ENCODE results near the gene TACR3. TPM values are rescaled to one million over a fixed set of nuclear protein-coding genes. Genes with fewer than 3 reads are reported as not detected.
"Not testable (repeated sequence)": the region's sequence is repeated elsewhere in the genome, so short reads cannot be mapped to it uniquely, and the experiment has no call there.

TACR3 gene, protein sequence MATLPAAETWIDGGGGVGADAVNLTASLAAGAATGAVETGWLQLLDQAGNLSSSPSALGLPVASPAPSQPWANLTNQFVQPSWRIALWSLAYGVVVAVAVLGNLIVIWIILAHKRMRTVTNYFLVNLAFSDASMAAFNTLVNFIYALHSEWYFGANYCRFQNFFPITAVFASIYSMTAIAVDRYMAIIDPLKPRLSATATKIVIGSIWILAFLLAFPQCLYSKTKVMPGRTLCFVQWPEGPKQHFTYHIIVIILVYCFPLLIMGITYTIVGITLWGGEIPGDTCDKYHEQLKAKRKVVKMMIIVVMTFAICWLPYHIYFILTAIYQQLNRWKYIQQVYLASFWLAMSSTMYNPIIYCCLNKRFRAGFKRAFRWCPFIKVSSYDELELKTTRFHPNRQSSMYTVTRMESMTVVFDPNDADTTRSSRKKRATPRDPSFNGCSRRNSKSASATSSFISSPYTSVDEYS
- polyA plus RNA-seq (ENCODE audit: insufficient read length in 3 of 3), result 1 to 10 TPM; 2.1 to 2.3 (median 2.2) TPM

GRCh38 chr4:103719830-103720207 lies at the start of gene TACR3:
Gene TACR3, minus strand, starts transcription at chr4:103719985. Its CDS starts 310 bp downstream, at chr4:103719675.
- DNase-seq (ENCODE audit: low read depth in 3 of 3, low spot score in 2 of 3), result peak; percentile 25 to 50 (median 49)

GRCh38 chr4:103757631-103758030 lies 37.8 kb upstream of the TACR3 start:
- no peak for DNase-seq (ENCODE audit: low read depth in 3 of 3, low spot score in 2 of 3)

DNA sequence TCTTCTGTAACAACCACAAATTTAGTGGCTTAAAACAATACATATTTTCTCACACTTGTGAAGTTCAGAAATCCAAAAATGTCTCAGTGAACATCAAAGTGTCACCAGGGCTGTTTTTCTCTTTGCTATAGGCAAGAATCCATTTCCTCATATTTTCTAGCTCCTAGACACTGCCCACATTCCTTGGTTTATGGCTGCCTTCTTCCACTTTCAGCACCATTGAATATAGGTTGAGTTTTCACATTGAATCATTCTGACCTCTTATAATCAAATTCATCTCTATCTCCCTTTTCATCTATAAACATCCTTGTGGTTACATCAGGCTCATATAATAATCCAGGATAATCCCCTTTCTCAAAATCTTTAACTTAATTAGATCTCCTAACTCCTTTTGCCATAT lies 37.0 kb upstream of the TACR3 start:
- no peak for DNase-seq (ENCODE audit: low read depth in 3 of 3, low spot score in 2 of 3)

GRCh38 chr4:103754844-103755243 lies 35.1 kb upstream of the TACR3 start:
- DNase-seq (ENCODE audit: low read depth in 3 of 3, low spot score in 2 of 3), result no peak

DNA sequence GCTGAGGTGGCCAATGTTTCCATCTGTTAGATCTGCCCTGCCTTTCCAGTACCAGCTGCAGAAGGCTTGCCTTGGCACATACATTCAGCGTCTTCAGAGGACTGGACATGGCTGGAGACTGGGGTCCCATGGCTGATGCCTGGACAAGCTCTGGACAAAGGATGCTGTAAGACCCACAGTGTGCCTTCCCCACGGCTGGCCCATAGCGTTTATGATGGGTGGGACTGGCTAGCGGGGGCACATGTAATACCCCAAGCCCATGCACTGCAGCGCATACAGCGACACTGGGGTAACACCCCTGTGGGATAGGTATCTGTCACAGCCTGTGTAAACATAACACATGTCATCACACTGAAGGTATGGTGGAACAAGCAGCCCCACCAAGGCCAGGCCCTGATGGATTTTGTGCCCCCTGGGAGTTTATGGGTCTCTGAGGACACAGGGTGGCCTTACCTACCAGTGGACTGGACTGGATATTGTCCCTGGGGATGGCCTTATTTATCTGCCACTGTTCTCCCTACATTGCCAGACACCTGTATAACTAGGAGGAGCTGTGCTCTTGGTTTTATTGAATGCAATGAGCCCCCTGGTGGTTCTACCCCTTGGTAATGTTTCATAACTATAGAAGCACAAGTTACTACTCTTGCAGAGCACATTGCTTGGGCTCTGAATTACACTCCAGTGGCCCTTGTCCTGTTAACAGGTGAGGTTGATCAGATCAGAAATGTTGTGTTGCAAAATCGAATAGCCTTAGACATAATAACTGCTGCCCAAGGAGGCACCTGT lies 34.3 kb upstream of the TACR3 start:
- no peak for DNase-seq (ENCODE audit: low read depth in 3 of 3, low spot score in 2 of 3)

- not testable (repeated sequence) for DNase-seq (ENCODE audit: low read depth in 3 of 3, low spot score in 2 of 3)
Measured at GRCh38 chr4:103723150-103723549, 3.4 kb upstream of the TACR3 start.

- DNase-seq (ENCODE audit: low read depth in 3 of 3, low spot score in 2 of 3), result no peak
Measured at GRCh38 chr4:103721251-103721650, 1.5 kb upstream of the TACR3 start.

- DNase-seq (ENCODE audit: low read depth in 3 of 3, low spot score in 2 of 3), result peak in 1 of 3 donors; percentile 0
Measured at GRCh38 chr4:103720661-103721060, 876 bp upstream of the TACR3 start.

DNA sequence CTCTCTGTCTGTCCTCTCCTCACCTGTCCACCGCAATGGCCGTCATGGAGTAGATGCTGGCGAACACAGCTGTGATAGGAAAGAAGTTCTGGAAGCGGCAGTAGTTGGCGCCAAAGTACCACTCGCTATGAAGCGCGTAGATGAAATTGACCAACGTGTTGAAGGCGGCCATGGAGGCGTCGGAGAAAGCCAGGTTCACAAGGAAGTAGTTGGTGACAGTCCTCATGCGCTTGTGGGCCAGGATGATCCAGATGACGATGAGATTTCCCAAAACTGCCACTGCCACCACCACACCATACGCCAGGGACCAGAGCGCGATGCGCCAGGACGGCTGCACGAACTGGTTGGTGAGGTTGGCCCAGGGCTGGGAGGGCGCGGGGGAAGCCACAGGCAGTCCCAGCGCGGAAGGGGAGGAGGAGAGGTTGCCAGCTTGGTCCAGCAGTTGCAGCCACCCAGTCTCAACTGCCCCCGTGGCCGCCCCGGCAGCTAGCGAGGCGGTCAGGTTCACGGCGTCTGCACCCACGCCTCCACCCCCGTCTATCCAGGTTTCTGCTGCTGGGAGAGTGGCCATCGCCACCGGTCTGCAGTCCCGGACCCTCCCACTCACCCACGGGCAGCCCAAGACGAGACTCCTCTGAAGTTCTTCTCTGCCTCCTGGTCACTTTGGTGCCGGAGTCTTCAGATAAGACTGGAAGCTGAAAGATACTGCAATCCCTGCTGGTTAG lies 518 bp downstream of the TACR3 start:
- DNase-seq (ENCODE audit: low read depth in 3 of 3, low spot score in 2 of 3), result peak in 2 of 3 donors; percentile 13 to 20

DNA sequence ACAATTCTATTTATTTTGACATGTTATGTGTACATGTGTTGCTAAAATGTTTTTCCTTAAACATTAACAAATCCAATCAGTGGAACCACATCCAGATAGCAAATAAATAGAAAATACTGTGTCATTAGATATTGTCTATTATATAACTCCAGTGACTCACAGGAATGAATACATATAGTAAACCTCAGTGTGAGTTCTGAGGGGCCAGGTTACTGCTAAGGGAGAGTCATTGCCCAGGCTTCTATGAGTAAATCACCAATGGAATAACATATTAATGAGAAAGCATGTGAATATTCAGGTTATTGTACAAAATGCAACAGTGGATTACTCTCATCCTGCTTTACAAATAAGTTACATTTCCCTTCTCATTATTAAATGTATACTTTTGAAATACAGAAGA lies 27.2 kb downstream of the TACR3 start:
- no peak for DNase-seq (ENCODE audit: low read depth in 3 of 3, low spot score in 2 of 3)

- DNase-seq (ENCODE audit: low read depth in 3 of 3, low spot score in 2 of 3), result no peak
Measured at GRCh38 chr4:103673983-103674382, 45.8 kb downstream of the TACR3 start.

- DNase-seq (ENCODE audit: low read depth in 3 of 3, low spot score in 2 of 3), result not testable (repeated sequence)
Measured at GRCh38 chr4:103666764-103667163, 53.0 kb downstream of the TACR3 start.

- no peak for DNase-seq (ENCODE audit: low read depth in 3 of 3, low spot score in 2 of 3)
Measured at GRCh38 chr4:103664436-103665075, 55.2 kb downstream of the TACR3 start.

DNA sequence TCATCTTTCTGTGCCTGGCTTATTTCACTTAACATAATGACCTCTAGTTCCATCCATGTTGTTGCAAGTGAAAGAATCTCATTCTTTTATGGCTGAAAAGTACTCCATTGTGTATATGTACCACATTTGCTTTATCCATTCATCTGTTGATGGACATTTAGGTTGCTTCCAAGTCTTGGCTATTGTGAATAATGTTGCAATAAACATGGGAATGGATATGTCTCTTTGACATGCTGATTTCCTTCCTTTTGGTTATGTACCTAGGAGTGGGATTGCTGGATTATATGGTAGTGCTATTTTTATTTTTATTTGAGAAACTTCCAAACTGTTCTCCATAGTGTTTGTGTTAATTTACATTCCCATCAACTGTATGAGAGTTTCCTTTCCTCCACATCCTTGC lies 71.2 kb downstream of the TACR3 start:
- no peak for DNase-seq (ENCODE audit: low read depth in 3 of 3, low spot score in 2 of 3)

GRCh38 chr4:103645991-103646390 lies 73.8 kb downstream of the TACR3 start:
- no peak for DNase-seq (ENCODE audit: low read depth in 3 of 3, low spot score in 2 of 3)

DNA sequence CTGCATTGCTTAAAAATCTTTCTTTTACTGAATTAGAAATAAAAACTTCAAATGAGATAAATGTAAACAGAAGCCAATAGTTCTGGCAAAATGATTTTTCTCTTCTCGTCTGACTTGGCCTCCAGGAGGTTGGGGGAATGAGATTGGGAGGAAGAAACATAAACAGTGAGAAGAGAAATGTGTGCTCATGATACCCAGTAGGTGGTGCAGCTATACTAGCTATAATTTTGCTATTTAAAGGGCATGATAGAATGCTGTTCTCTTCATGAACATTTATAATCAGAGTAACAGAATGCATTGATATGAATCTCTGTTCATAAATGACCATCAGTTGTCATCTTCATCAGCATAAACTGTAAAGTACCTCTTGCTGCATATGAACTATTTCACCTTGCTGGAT lies 85.5 kb downstream of the TACR3 start:
- no peak for DNase-seq (ENCODE audit: low read depth in 3 of 3, low spot score in 2 of 3)

DNA sequence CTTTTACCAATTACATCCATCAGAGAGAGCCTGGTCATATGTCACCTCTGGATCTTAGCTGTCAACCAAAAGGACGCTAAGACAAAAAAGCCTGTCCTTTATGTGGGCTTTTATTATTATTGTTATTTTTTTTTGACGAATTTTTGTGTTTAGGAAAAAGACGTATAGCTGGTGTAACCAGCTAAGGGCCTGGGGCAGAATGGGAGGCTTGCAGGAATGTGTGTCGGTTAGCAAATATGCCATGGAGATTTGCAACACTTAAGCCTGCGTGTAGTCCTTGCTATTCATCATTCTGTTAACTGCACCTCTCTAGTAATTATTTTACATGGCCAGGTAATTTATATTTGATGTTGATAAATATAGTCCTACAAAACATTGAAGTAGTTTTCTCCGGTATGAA lies 93.5 kb downstream of the TACR3 start:
- no peak for DNase-seq (ENCODE audit: low read depth in 3 of 3, low spot score in 2 of 3)

GRCh38 chr4:103591841-103592240 lies 127.9 kb downstream of the TACR3 start:
- DNase-seq (ENCODE audit: low read depth in 3 of 3, low spot score in 2 of 3), result no peak

- no peak for DNase-seq (ENCODE audit: low read depth in 3 of 3, low spot score in 2 of 3)
Measured at GRCh38 chr4:103567591-103567990, 152.2 kb downstream of the TACR3 start.

DNA sequence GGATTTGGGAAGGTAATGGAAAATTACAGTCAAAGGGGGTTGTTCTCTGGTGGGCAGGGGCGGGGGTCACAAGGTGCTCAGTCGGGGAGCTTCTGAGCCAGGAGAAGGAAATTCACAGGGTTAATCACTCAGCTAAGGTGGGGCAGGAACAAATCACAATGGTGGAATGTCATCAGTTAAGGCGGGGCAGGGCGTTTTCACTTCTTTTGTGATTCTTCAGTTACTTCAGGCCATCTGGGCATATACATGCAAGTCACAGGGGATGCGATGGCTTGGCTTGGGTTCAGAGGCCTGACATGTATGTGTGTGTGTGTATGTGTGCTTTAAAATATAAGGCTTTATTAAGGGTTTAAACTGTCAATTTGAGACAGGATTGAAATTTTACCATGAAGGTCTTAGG lies 160.6 kb downstream of the TACR3 start:
- DNase-seq (ENCODE audit: low read depth in 3 of 3, low spot score in 2 of 3), result not testable (repeated sequence)
